ENCODE data around the gene CHD1L. TPM values are rescaled to one million over a fixed set of nuclear protein-coding genes. Genes with fewer than 3 reads are reported as not detected.
"Not testable (repeated sequence)": the region's sequence is repeated elsewhere in the genome, so short reads cannot be mapped to it uniquely, and the experiment has no call there.

The CHD1L gene
- polyA plus RNA-seq, 1 donor from 2014 or later, result 29.5 TPM

GRCh38 chr1:147316968-147317367, 74.5 kb downstream of the CHD1L start:
- no peaks in the 10 kb centered on the region for H3K79me2 ChIP-seq (replicated peaks; ENCODE audit: insufficient read depth, low read length)

GRCh38 chr1:147326933-147327687, 84.6 kb downstream of the CHD1L start:
- not testable (repeated sequence) for H3K9ac ChIP-seq (ENCODE audit: low read length); H3K36me3 ChIP-seq (ENCODE audit: insufficient read depth, low read length); H3K9me3 ChIP-seq (ENCODE audit: low read length); H3K79me2 ChIP-seq (replicated peaks; ENCODE audit: insufficient read depth, low read length); H3F3A ChIP-seq (ENCODE audit: insufficient read depth, low read length, poor library complexity, severe bottlenecking); H4K20me1 ChIP-seq (ENCODE audit: insufficient read depth); H3K27me3 ChIP-seq (ENCODE audit: insufficient read depth, low read depth, low read length); H3K27ac ChIP-seq (ENCODE audit: low read length); H3K9me2 ChIP-seq (ENCODE audit: insufficient read depth, low read length); H3K4me3 ChIP-seq (ENCODE audit: low read length); H2AFZ ChIP-seq (ENCODE audit: low read depth, low read length); H3K4me2 ChIP-seq (ENCODE audit: low read length)

More at GRCh38 chr1:147316968-147317367, 74.5 kb downstream of the CHD1L start:
- no peaks in the 10 kb centered on the region for H3K27me3 ChIP-seq (ENCODE audit: insufficient read depth, low read depth, low read length)
- no peaks in the 10 kb centered on the region for H4K20me1 ChIP-seq (ENCODE audit: insufficient read depth)
- no peak overlapping the region for H2AFZ ChIP-seq (ENCODE audit: low read depth, low read length)
- no peak overlapping the region for H3K27ac ChIP-seq (ENCODE audit: low read length)
- H3K9me2 ChIP-seq (ENCODE audit: insufficient read depth, low read length), result no peaks in the 10 kb centered on the region
- no peaks in the 10 kb centered on the region for H3K9me3 ChIP-seq (ENCODE audit: low read length)
- no peaks in the 10 kb centered on the region for H3F3A ChIP-seq (ENCODE audit: insufficient read depth, low read length, poor library complexity, severe bottlenecking)
- H3K4me3 ChIP-seq (ENCODE audit: low read length), result no peak overlapping the region
- H3K36me3 ChIP-seq (ENCODE audit: insufficient read depth, low read length), result no peaks in the 10 kb centered on the region
- TF ChIP-seq RAD21 (conservative IDR thresholded peaks at IDR 0.05) (no peak), EP300 (conservative IDR thresholded peaks at IDR 0.05; ENCODE audit: poor library complexity, severe bottlenecking) (no peak), POLR2AphosphoS5 (IDR thresholded peaks at IDR 0.05) (no peak), SMC3 (conservative IDR thresholded peaks at IDR 0.05; ENCODE audit: poor library complexity) (no peak), CTCF (IDR thresholded peaks at IDR 0.05; ENCODE audit: poor library complexity, severe bottlenecking) (no peak)
- no peak overlapping the region for H3K9ac ChIP-seq (ENCODE audit: low read length)
- H3K4me2 ChIP-seq (ENCODE audit: low read length), result no peak overlapping the region

GRCh38 chr1:147334292-147334691, 91.8 kb downstream of the CHD1L start:
- H3K4me2 ChIP-seq (ENCODE audit: low read length), result no peak overlapping the region
- H3K36me3 ChIP-seq (ENCODE audit: insufficient read depth, low read length), result no peaks in the 10 kb centered on the region
- H3K9me3 ChIP-seq (ENCODE audit: low read length), result no peaks in the 10 kb centered on the region
- H3K27me3 ChIP-seq (ENCODE audit: insufficient read depth, low read depth, low read length), result no peaks in the 10 kb centered on the region
- no peak overlapping the region for H3K4me3 ChIP-seq (ENCODE audit: low read length)
- TF ChIP-seq TAF1 (IDR thresholded peaks at IDR 0.05; ENCODE audit: low read depth), result no peak
- no peak for TF ChIP-seq RAD21 (conservative IDR thresholded peaks at IDR 0.05)
- H3F3A ChIP-seq (ENCODE audit: insufficient read depth, low read length, poor library complexity, severe bottlenecking), result no peaks in the 10 kb centered on the region
- H3K27ac ChIP-seq (ENCODE audit: low read length), result no peak overlapping the region
- H3K9me2 ChIP-seq (ENCODE audit: insufficient read depth, low read length), result no peaks in the 10 kb centered on the region
- no peak overlapping the region for H3K9ac ChIP-seq (ENCODE audit: low read length)
- H3K79me2 ChIP-seq (replicated peaks; ENCODE audit: insufficient read depth, low read length), result no peaks in the 10 kb centered on the region
- H2AFZ ChIP-seq (ENCODE audit: low read depth, low read length), result no peak overlapping the region
- no peaks in the 10 kb centered on the region for H4K20me1 ChIP-seq (ENCODE audit: insufficient read depth)

GRCh38 chr1:147336291-147336690, 93.8 kb downstream of the CHD1L start:
- H3K4me3 ChIP-seq (ENCODE audit: low read length), result peak overlapping the region; percentile 47
- no peak overlapping the region for H3K9ac ChIP-seq (ENCODE audit: low read length)
- no peaks in the 10 kb centered on the region for H3K9me3 ChIP-seq (ENCODE audit: low read length)
- H4K20me1 ChIP-seq (ENCODE audit: insufficient read depth), result no peaks in the 10 kb centered on the region
- H3K79me2 ChIP-seq (replicated peaks; ENCODE audit: insufficient read depth, low read length), result no peaks in the 10 kb centered on the region
- no peaks in the 10 kb centered on the region for H3K36me3 ChIP-seq (ENCODE audit: insufficient read depth, low read length)
- TF ChIP-seq EP300 (conservative IDR thresholded peaks at IDR 0.05; ENCODE audit: poor library complexity, severe bottlenecking) (no peak), SMC3 (conservative IDR thresholded peaks at IDR 0.05; ENCODE audit: poor library complexity) (no peak), POLR2AphosphoS5 (IDR thresholded peaks at IDR 0.05) (no peak), CTCF (IDR thresholded peaks at IDR 0.05; ENCODE audit: poor library complexity, severe bottlenecking) (no peak), TAF1 (IDR thresholded peaks at IDR 0.05; ENCODE audit: low read depth) (no peak), REST (IDR thresholded peaks at IDR 0.05; ENCODE audit: borderline replicate concordance) (no peak), MXI1 (conservative IDR thresholded peaks at IDR 0.05; ENCODE audit: poor library complexity, severe bottlenecking) (no peak), RAD21 (conservative IDR thresholded peaks at IDR 0.05) (no peak), EZH2 (IDR thresholded peaks at IDR 0.05; ENCODE audit: borderline replicate concordance, insufficient read depth, low read length, poor library complexity, severe bottlenecking) (no peak)
- H2AFZ ChIP-seq (ENCODE audit: low read depth, low read length), result no peak overlapping the region
- H3K27ac ChIP-seq (ENCODE audit: low read length), result peak overlapping the region; percentile 26
- H3K4me2 ChIP-seq (ENCODE audit: low read length), result no peak overlapping the region
- no peaks in the 10 kb centered on the region for H3F3A ChIP-seq (ENCODE audit: insufficient read depth, low read length, poor library complexity, severe bottlenecking)
- no peaks in the 10 kb centered on the region for H3K27me3 ChIP-seq (ENCODE audit: insufficient read depth, low read depth, low read length)
- H3K9me2 ChIP-seq (ENCODE audit: insufficient read depth, low read length), result no peaks in the 10 kb centered on the region
